ENCODE results near the gene ZC4H2. TPM values are rescaled to one million over a fixed set of nuclear protein-coding genes. Genes with fewer than 3 reads are reported as not detected.

ZC4H2 gene
- total RNA-seq, 1 donor from 2014 or later, result 3.5 TPM

DNA sequence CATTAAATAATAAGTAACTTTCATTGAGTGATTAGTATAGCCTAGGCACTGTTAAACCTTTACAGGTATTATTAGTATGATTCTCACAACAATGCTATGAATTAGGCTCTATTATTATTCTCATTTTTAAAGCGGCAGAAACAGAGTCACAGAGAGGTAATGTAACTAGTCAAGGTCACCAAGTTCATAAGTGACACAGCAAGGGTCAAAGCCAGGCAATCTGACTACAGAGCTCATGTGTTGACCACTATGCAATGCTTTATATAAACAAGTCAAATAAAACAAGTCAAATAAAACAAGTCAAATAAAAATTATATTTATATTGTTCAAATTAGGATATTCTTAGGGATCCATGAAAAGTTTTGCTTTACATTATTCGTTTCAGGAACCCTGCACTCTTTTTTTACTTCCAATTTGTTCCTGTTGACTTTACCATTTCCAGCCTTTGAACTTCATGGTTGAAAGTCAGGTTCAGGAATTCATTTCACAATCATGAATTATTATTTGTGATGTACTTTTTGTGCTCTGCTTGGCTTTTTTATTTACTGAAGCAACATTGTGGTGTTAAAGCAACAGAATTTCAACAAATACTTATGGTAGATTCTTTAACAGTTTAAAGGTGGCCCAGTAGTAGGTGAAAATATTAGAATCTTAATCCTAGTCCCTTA is 18.0 kb upstream of the ZC4H2 start:
- TF ChIP-seq, protein P1, sequence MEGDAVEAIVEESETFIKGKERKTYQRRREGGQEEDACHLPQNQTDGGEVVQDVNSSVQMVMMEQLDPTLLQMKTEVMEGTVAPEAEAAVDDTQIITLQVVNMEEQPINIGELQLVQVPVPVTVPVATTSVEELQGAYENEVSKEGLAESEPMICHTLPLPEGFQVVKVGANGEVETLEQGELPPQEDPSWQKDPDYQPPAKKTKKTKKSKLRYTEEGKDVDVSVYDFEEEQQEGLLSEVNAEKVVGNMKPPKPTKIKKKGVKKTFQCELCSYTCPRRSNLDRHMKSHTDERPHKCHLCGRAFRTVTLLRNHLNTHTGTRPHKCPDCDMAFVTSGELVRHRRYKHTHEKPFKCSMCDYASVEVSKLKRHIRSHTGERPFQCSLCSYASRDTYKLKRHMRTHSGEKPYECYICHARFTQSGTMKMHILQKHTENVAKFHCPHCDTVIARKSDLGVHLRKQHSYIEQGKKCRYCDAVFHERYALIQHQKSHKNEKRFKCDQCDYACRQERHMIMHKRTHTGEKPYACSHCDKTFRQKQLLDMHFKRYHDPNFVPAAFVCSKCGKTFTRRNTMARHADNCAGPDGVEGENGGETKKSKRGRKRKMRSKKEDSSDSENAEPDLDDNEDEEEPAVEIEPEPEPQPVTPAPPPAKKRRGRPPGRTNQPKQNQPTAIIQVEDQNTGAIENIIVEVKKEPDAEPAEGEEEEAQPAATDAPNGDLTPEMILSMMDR (IDR thresholded peaks at IDR 0.05; ENCODE audit: borderline replicate concordance), result no peak
- DNase-seq, result no peak
- Histone ChIP-seq H3K9me3 (replicated peaks) (no peaks in the 10 kb centered on the region), H3K4me1 (no peaks in the 10 kb centered on the region), H3K4me3 (no peak overlapping the region), H3K27ac (replicated peaks) (no peak overlapping the region), H3K36me3 (no peaks in the 10 kb centered on the region), H3K27me3 (ENCODE audit: low read depth) (no peaks in the 10 kb centered on the region)
- intact Hi-C loops (cut with micrococcal nuclease), result no loop called here

DNA sequence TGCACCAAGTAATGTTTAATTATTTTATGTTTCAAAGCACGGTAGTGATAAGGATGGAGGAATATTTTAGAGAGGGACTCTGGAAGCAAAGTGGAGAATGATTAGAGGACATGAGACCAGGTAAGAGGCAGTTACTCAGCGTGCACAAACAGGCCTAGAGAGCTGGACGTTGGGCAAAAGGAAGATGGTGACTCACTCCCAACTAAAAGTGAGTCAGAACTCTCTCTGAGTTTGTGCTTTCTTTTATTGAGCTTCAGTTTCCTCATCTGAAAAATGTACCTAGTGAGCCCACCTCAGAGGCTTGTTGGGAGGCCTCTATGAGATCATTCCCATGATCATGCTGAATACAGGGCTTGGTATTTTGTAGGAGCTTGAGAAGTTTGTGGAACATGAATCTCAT is 1.6 kb upstream of the ZC4H2 start:
- TF ChIP-seq, protein P1 (IDR thresholded peaks at IDR 0.05; ENCODE audit: borderline replicate concordance), result no peak
- intact Hi-C loops (cut with micrococcal nuclease), result no loop called here

DNA sequence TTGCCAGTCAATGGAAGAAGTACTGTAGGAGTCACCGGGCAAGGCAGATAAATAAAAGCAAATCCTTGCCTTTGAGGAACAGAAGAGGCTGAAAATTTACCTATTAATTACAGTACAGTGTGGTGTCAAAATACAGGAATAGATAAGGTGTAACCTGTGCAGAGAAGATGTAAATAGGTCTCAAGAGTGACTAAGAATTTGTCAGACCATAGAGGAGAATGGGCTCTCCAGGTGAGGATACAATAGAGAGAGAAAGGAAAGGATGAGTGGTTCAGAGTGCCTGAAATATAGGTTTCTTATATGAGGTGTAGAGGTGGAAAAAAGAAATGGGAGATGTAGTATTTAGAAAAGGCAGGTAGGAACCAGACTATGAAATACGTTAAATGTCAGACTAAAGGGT is 801 bp upstream of the ZC4H2 start:
- DNase-seq, result no peak
- peaks cover 6% of the 10 kb centered on the region for H3K4me1 ChIP-seq
- no peaks in the 10 kb centered on the region for H3K27me3 ChIP-seq (ENCODE audit: low read depth)
- intact Hi-C loops (cut with micrococcal nuclease), result no loop called here
- H3K4me3 ChIP-seq, result peak overlapping the region; percentile 72
- no peaks in the 10 kb centered on the region for H3K9me3 ChIP-seq (replicated peaks)
- TF ChIP-seq, protein P1 (IDR thresholded peaks at IDR 0.05; ENCODE audit: borderline replicate concordance), result no peak
- no peaks in the 10 kb centered on the region for H3K36me3 ChIP-seq
- H3K27ac ChIP-seq (replicated peaks), result no peak overlapping the region

More for the DNA sequence above, 1.6 kb upstream of the ZC4H2 start:
- no peak overlapping the region for H3K27ac ChIP-seq (replicated peaks)
- DNase-seq, result no peak
- no peak overlapping the region for H3K4me3 ChIP-seq
- peaks cover 6% of the 10 kb centered on the region for H3K4me1 ChIP-seq
- no peaks in the 10 kb centered on the region for H3K36me3 ChIP-seq
- H3K9me3 ChIP-seq (replicated peaks), result no peaks in the 10 kb centered on the region
- no peaks in the 10 kb centered on the region for H3K27me3 ChIP-seq (ENCODE audit: low read depth)

DNA sequence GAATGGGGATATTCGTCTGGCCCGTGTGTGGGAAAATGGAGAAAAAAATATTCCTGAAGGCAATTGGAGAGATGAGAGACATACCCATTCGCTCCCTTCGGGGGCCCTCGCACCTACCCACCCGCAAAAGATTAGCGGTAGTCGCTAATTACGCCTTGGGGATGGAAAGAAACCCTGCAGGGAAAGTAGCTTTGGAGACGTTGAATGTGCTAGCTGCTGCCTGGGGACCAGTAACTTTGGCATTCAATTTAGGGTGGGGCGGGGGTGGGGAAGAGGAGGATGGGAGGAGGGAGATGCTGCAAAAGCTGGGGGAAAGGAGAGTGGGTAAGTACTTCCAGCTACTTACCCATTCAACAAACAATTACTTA is 407 bp upstream of the ZC4H2 start:
- Histone ChIP-seq H3K27ac (replicated peaks) (no peak overlapping the region), H3K36me3 (no peaks in the 10 kb centered on the region)
- intact Hi-C loops (cut with micrococcal nuclease), result no loop called here

DNA sequence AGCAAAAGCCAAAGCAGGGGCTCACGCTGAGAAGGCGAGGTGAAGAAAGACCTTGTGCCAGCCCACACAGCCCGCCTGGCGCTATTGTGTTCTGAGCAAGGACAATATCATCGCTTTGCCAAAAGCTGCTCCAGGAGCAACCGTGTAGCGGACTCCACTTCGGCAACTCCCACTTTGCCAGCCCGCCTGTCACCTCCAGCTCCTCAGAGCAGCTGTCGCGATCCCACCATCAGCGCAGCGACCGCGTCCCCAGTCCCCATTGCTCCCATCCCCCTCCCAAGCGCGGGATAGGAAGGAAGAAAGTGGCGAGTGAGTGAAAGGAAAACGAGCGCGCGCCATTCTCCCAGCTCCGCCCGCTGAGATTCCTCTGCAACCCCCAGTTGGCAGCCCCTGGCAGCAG is 759 bp downstream of the ZC4H2 start:
- Histone ChIP-seq H3K27ac (replicated peaks) (no peak overlapping the region), H3K27me3 (ENCODE audit: low read depth) (no peaks in the 10 kb centered on the region), H3K36me3 (no peaks in the 10 kb centered on the region), H3K4me1 (peaks cover 6% of the 10 kb centered on the region), H3K9me3 (replicated peaks) (no peaks in the 10 kb centered on the region), H3K4me3 (peak overlapping the region; percentile 72)
- intact Hi-C loops (cut with micrococcal nuclease), result no loop called here
- peak; percentile 13 for DNase-seq
- TF ChIP-seq, protein P1 (IDR thresholded peaks at IDR 0.05; ENCODE audit: borderline replicate concordance), result no peak

More for the DNA sequence above, 407 bp upstream of the ZC4H2 start:
- TF ChIP-seq, protein P1 (IDR thresholded peaks at IDR 0.05; ENCODE audit: borderline replicate concordance), result no peak
- no peaks in the 10 kb centered on the region for H3K9me3 ChIP-seq (replicated peaks)
- no peaks in the 10 kb centered on the region for H3K27me3 ChIP-seq (ENCODE audit: low read depth)
- peaks cover 6% of the 10 kb centered on the region for H3K4me1 ChIP-seq
- DNase-seq, result no peak
- peak overlapping the region; percentile 72 for H3K4me3 ChIP-seq

All from left ventricle myocardium inferior (tissue), 1 donor.